Activated B cell treated with CpG ODN at 0.5 μM for 24 hours (primary cell): Measurements from ENCODE around the gene FAM234A. TPM values are rescaled to one million over a fixed set of nuclear protein-coding genes. Genes with fewer than 3 reads are reported as not detected.
"Not testable (repeated sequence)": the region's sequence is repeated elsewhere in the genome, so short reads cannot be mapped to it uniquely, and the experiment has no call there.

ENCODE experiments used
- ATAC-seq: fragments of 200-7000 bp; cut with Tn5 transposase; one replicate; pipeline ENCODE4 v1.10.0; 2021; ENCODE audit warnings: low read depth, mild to moderate bottlenecking, moderate library complexity
- CTCF ChIA-PET: fragments of 350-600 bp; sonication (Branson Sonifier 250); formaldehyde crosslinking; loops from one replicate; lab custom pipeline; 2021; ENCODE audit warnings: antibody characterized with exemption; lab: Charles Lee
- POLR2A ChIA-PET: fragments of 350-600 bp; sonication (Branson Sonifier 250); formaldehyde crosslinking; loops from one replicate; lab custom pipeline; 2021; ENCODE audit warnings: antibody characterized with exemption; lab: Charles Lee
- DNase-seq: peaks from one replicate; pipeline ENCODE4 v3.0.0; 2022
- H3K27ac Mint-ChIP-seq: one replicate; pipeline ENCODE4 v1.8.0; 2020; ENCODE audit warnings: mixed read lengths
- H3K27me3 Mint-ChIP-seq: one replicate; pipeline ENCODE4 v1.8.0; 2021; ENCODE audit warnings: mixed read lengths
- H3K36me3 Mint-ChIP-seq: one replicate; pipeline ENCODE4 v1.8.0; 2021; ENCODE audit warnings: low read depth, mixed read lengths
- H3K4me1 Mint-ChIP-seq: one replicate; pipeline ENCODE4 v1.8.0; 2021; ENCODE audit warnings: mixed read lengths
- H3K4me3 Mint-ChIP-seq: one replicate; pipeline ENCODE4 v1.8.0; 2020; ENCODE audit warnings: mild to moderate bottlenecking, mixed read lengths
- H3K9me3 Mint-ChIP-seq: one replicate; pipeline ENCODE4 v1.8.0; 2020; ENCODE audit warnings: mixed read lengths
- intact Hi-C: fragments of 100-400 bp; cut with micrococcal nuclease; formaldehyde crosslinking; loops from one replicate; pipeline ENCODE4 v1.15.1; 2024
- total RNA-seq: library from RNA; stranded (reverse); gene quantifications from 2 replicates; pipeline ENCODE4 v1.2.3, GENCODE V29; 2022
- TF ChIP-seq, protein P1 (sequence below): fragments of 200-600 bp; IDR thresholded peaks from one replicate; pipeline ENCODE4 v1.8.0; 2022; ENCODE audit warnings: antibody characterized with exemption, mild to moderate bottlenecking

Gene FAM234A
- total RNA-seq, 1 donor from 2014 or later = 49.6 TPM

DNA sequence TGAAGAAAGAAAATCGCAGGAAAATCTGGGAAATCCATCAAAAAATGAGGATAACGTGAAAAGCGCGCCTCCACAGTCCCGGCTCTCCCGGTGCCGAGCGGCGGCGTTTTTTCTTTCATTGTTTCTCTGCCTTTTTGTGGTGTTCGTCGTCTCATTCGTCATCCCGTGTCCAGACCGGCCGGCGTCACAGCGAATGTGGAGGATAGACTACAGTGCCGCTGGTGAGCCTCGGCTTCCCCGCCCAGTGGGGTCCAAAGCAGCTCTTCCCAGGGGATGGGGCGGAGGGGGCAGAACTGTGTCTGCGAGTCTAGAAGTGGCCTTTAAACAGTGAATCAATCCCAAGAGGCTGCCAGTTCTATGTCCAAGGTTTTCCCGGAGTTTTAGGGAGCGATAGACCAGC, 19.8 kb downstream of the FAM234A start:
- H3K27me3 Mint-ChIP-seq = no peaks in the 10 kb centered on the region
- no peak for ATAC-seq
- H3K27ac Mint-ChIP-seq = no peak overlapping the region
- no peak overlapping the region for H3K4me3 Mint-ChIP-seq
- peaks cover 9% of the 10 kb centered on the region for H3K4me1 Mint-ChIP-seq
- no peak for DNase-seq
- intact Hi-C loops = no loop called here
- H3K9me3 Mint-ChIP-seq = no peaks in the 10 kb centered on the region
- H3K36me3 Mint-ChIP-seq = peaks cover 58% of the 10 kb centered on the region
- ChIA-PET POLR2A (no interaction called here), CTCF (no interaction called here)
- TF ChIP-seq, protein P1, sequence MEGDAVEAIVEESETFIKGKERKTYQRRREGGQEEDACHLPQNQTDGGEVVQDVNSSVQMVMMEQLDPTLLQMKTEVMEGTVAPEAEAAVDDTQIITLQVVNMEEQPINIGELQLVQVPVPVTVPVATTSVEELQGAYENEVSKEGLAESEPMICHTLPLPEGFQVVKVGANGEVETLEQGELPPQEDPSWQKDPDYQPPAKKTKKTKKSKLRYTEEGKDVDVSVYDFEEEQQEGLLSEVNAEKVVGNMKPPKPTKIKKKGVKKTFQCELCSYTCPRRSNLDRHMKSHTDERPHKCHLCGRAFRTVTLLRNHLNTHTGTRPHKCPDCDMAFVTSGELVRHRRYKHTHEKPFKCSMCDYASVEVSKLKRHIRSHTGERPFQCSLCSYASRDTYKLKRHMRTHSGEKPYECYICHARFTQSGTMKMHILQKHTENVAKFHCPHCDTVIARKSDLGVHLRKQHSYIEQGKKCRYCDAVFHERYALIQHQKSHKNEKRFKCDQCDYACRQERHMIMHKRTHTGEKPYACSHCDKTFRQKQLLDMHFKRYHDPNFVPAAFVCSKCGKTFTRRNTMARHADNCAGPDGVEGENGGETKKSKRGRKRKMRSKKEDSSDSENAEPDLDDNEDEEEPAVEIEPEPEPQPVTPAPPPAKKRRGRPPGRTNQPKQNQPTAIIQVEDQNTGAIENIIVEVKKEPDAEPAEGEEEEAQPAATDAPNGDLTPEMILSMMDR = no peak

DNA sequence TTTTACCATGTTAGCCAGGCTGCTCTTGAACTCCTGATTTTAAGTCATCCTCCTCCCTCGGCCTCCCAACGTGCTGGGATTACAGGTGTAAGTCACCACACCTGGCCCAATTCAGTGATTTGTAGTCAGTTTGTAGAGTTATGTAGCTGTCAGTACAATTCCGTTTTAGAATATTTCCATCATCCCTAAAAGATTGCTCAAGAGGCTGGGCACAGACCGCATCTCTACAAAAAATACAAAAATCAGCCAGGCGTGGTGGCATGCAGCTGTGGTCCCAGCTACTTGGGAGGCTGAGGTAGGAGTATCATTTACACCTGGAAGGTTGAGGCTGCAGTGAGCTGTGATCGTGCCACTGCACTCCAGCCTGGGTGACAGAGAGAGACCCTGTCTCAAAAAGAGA, 20.6 kb downstream of the FAM234A start:
- TF ChIP-seq, protein P1 = no peak
- Mint-ChIP-seq H3K4me1 (peaks cover 9% of the 10 kb centered on the region), H3K27ac (no peak overlapping the region), H3K36me3 (peaks cover 61% of the 10 kb centered on the region), H3K4me3 (no peak overlapping the region), H3K9me3 (no peaks in the 10 kb centered on the region), H3K27me3 (no peaks in the 10 kb centered on the region)
- ChIA-PET POLR2A (no interaction called here), CTCF (no interaction called here)
- intact Hi-C loops = no loop called here
- no peak for DNase-seq
- ATAC-seq = no peak

DNA sequence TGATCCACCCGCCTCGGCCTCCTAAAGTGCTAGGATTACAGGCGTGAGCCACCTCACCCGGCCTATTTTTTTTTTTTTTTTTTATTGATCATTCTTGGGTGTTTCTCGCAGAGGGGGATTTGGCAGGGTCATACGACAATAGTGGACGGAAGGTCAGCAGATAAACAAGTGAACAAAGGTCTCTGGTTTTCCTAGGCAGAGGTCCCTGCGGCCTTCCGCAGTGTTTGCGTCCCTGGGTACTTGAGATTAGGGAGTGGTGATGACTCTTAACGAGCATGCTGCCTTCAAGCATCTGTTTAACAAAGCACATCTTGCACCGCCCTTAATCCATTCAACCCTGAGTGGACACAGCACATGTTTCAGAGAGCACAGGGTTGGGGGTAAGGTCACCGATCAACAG, 23.5 kb downstream of the FAM234A start:
- H3K4me3 Mint-ChIP-seq, DNase-seq, intact Hi-C loops, CTCF ChIA-PET, H3K4me1 Mint-ChIP-seq, H3K27me3 Mint-ChIP-seq, H3K27ac Mint-ChIP-seq, POLR2A ChIA-PET, ATAC-seq, H3K9me3 Mint-ChIP-seq: not testable (repeated sequence)
- peaks cover 67% of the 10 kb centered on the region for H3K36me3 Mint-ChIP-seq

DNA sequence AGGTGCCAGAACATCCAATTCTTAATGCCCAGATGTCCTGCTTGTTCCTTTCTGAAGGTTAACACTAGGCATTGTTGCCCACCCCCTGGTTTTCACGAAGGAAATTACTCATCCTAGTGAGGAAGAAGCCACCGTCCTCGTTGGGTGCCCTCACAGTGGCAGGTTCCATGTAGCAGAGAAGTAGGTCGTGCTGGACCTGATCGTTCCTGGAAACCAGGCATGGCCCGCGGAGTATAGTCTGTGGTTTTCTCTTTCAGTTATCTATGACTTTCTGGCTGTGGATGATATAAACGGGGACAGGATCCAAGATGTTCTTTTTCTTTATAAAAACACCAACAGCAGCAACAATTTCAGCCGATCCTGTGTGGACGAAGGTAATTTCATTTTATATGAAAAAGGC, 24.6 kb downstream of the FAM234A start:
- no peaks in the 10 kb centered on the region for H3K4me1 Mint-ChIP-seq

DNA sequence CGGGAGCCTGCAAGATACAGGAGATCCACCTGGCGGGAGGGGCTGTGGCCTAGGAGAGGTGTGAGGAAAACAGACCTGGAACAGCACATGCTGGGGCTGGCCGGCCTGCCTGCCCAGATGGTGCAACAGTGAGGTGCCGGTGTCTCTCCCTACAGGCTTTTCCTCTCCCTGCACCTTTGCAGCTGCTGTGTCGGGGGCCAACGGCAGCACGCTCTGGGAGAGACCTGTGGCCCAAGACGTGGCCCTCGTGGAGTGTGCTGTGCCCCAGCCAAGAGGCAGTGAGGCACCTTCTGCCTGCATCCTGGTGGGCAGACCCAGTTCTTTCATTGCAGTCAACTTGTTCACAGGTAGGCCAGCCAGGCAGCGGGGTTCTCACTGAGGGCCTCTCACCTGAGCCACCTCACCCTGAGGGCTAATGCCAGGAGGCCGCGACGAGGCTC, 25.2 kb downstream of the FAM234A start:
- Mint-ChIP-seq H3K4me3 (no peak overlapping the region), H3K27ac (no peak overlapping the region), H3K36me3 (peaks cover 61% of the 10 kb centered on the region), H3K9me3 (no peaks in the 10 kb centered on the region), H3K4me1 (no peaks in the 10 kb centered on the region), H3K27me3 (no peaks in the 10 kb centered on the region)
- no peak for DNase-seq
- intact Hi-C loops = no loop called here
- TF ChIP-seq, protein P1 = no peak
- ATAC-seq = no peak
- ChIA-PET CTCF (no interaction called here), POLR2A (no interaction called here)

More for the DNA sequence above, 24.6 kb downstream of the FAM234A start:
- Mint-ChIP-seq H3K27me3 (no peaks in the 10 kb centered on the region), H3K9me3 (no peaks in the 10 kb centered on the region), H3K4me3 (no peak overlapping the region), H3K36me3 (peaks cover 65% of the 10 kb centered on the region), H3K27ac (no peak overlapping the region)
- TF ChIP-seq, protein P1 = no peak
- ATAC-seq (no peak), DNase-seq (no peak)
- intact Hi-C loops = no loop called here
- ChIA-PET CTCF (no interaction called here), POLR2A (no interaction called here)

DNA sequence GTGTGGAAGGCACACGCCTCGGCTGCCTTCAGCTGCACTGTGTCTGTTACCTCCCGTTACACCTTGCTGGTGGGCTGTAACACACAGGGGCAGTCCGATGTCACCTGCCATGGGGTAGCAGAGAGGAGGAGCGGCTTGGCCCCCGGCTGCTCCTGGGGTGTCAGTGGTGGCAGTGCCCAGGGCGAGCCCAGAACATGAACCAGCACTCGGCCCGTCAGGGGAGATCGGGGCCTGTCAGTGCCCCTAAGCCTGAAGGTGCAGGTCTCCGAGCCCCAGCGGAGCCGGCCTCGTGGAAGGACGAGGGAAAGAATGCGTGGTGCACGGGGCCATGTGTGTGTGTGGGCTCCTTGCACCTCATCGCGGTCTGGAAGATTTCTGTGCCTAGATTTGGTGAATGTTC, 25.7 kb downstream of the FAM234A start:
- DNase-seq (no peak), ATAC-seq (no peak)
- Mint-ChIP-seq H3K4me1 (no peaks in the 10 kb centered on the region), H3K9me3 (no peaks in the 10 kb centered on the region), H3K27me3 (no peaks in the 10 kb centered on the region), H3K4me3 (no peak overlapping the region), H3K36me3 (peaks cover 61% of the 10 kb centered on the region), H3K27ac (no peak overlapping the region)
- POLR2A ChIA-PET = no interaction called here
- TF ChIP-seq, protein P1 = no peak
- intact Hi-C loops = no loop called here
- CTCF ChIA-PET = no interaction called here
